Body of pancreas (tissue), 4 donors: ENCODE data around the gene BMP15.

Source experiments
- POLR2A ChIP-seq, 3 donors: fragments of 450-650 bp; IDR thresholded peaks; one replicate each; pipeline ENCODE4 v1.6.1; 2016; ENCODE audit warnings: antibody characterized with exemption in 3 of 3, mild to moderate bottlenecking in 2 of 3
- TF ChIP-seq, protein P1 (sequence below), 7 experiments: fragments of 450-650 bp in 4 of 7; fragments of 200-600 bp in 3 of 7; sonication (generic) in 3 of 7; IDR thresholded peaks; one replicate each; pipeline ENCODE4 v1.5.1; 2016 to 2019; ENCODE audit warnings: antibody characterized with exemption in 7 of 7

DNA sequence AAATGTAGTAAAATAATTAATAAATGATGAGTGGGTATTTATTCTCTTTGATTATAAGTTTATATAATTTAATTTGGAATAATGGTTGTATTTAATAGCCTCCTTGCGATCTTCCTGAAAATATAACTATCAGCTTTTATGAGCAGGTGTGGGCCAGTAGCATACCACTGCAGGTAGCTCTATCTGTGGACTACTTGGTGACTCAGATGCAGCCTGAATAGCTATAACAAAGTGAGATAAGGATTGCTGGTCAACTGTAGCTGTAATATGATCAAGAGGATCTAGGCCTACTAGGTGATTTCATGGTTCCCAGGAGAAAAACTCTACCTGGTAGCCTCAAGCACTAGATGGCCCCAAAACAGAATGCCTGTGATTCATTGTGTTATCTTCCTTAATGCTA lies 47.1 kb upstream of the BMP15 start:
- no peak for TF ChIP-seq POLR2A (IDR thresholded peaks at IDR 0.05)
- TF ChIP-seq, protein P1, sequence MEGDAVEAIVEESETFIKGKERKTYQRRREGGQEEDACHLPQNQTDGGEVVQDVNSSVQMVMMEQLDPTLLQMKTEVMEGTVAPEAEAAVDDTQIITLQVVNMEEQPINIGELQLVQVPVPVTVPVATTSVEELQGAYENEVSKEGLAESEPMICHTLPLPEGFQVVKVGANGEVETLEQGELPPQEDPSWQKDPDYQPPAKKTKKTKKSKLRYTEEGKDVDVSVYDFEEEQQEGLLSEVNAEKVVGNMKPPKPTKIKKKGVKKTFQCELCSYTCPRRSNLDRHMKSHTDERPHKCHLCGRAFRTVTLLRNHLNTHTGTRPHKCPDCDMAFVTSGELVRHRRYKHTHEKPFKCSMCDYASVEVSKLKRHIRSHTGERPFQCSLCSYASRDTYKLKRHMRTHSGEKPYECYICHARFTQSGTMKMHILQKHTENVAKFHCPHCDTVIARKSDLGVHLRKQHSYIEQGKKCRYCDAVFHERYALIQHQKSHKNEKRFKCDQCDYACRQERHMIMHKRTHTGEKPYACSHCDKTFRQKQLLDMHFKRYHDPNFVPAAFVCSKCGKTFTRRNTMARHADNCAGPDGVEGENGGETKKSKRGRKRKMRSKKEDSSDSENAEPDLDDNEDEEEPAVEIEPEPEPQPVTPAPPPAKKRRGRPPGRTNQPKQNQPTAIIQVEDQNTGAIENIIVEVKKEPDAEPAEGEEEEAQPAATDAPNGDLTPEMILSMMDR (IDR thresholded peaks at IDR 0.05), result no peak
